C4-2B (cell line): ENCODE data around the gene CHRDL2.
"Not testable (repeated sequence)": the region's sequence is repeated elsewhere in the genome, so short reads cannot be mapped to it uniquely, and the experiment has no call there.

Source experiments
- H3K27ac ChIP-seq: fragments of 450-650 bp; 2 replicates; pipeline ENCODE4 v1.5.1; 2017
- ZFX ChIP-seq: fragments of 450-650 bp; IDR thresholded peaks from 2 replicates; pipeline ENCODE4 v1.6.1; 2017
- TF ChIP-seq, protein P1 (sequence below): fragments of 450-650 bp; conservative IDR thresholded peaks from 2 replicates; pipeline ENCODE4 v1.5.1; 2017; ENCODE audit warnings: mild to moderate bottlenecking

Gene CHRDL2

DNA sequence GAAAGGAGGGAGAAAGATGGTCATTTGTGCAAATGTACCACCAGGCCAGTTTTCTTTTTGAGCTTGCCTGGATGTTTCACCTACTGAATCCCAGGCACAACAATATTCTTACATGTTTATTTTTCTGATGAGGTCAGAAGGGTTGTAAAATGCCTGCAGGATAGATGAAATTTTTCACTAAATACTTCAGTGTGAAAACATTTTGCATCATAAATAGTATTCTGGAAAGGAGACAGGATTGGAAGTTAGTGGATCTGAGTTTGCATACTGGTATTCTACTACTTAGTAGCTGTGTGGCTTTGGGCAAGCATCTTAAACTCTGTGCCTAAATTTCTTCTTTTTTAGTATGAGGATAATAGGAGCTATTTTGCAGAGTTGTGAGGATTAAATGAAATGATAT lies 42.2 kb upstream of the CHRDL2 start:
- no peak overlapping the region for H3K27ac ChIP-seq
- TF ChIP-seq, protein P1, sequence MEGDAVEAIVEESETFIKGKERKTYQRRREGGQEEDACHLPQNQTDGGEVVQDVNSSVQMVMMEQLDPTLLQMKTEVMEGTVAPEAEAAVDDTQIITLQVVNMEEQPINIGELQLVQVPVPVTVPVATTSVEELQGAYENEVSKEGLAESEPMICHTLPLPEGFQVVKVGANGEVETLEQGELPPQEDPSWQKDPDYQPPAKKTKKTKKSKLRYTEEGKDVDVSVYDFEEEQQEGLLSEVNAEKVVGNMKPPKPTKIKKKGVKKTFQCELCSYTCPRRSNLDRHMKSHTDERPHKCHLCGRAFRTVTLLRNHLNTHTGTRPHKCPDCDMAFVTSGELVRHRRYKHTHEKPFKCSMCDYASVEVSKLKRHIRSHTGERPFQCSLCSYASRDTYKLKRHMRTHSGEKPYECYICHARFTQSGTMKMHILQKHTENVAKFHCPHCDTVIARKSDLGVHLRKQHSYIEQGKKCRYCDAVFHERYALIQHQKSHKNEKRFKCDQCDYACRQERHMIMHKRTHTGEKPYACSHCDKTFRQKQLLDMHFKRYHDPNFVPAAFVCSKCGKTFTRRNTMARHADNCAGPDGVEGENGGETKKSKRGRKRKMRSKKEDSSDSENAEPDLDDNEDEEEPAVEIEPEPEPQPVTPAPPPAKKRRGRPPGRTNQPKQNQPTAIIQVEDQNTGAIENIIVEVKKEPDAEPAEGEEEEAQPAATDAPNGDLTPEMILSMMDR, result no peak

DNA sequence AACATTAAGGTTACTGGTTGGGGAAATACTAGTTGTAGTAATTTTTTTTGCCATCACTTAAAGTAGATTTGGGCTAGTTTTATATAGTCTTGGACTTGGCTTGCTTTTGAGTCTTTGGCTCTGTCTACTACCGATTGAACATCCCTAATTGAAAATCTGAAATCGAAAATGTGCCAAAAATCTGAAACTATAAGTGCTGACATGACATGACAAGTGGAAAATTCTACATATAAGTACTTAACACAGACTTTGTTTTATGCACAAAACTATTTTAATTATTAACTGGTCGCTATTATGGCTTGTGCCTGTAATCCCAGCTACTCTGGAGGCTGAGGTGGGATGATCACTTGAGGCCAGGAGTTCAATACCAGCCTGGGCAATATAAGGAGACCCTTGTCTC lies 39.9 kb upstream of the CHRDL2 start:
- TF ChIP-seq, protein P1, result no peak
- no peak for TF ChIP-seq ZFX
- H3K27ac ChIP-seq, result no peak overlapping the region

DNA sequence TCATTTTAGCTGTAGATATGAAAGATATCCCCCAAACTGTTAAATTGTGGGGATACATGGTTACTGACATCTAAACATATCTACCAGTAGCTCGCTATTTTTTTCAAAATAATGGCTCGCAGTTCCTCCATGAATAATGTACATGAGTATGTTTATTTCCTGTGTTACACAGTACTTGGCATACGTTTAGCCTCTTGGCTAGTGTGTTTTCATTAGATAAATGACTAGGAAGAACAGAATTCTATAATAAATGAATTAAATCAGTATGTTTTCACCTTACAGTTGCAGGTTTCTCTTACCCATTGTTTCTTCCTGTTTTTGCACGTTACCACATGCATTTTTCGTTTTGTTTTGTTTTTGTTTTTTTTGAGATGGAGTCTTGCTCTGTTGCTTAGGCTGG lies 39.2 kb upstream of the CHRDL2 start:
- no peak overlapping the region for H3K27ac ChIP-seq
- TF ChIP-seq ZFX, result no peak
- TF ChIP-seq, protein P1, result no peak

DNA sequence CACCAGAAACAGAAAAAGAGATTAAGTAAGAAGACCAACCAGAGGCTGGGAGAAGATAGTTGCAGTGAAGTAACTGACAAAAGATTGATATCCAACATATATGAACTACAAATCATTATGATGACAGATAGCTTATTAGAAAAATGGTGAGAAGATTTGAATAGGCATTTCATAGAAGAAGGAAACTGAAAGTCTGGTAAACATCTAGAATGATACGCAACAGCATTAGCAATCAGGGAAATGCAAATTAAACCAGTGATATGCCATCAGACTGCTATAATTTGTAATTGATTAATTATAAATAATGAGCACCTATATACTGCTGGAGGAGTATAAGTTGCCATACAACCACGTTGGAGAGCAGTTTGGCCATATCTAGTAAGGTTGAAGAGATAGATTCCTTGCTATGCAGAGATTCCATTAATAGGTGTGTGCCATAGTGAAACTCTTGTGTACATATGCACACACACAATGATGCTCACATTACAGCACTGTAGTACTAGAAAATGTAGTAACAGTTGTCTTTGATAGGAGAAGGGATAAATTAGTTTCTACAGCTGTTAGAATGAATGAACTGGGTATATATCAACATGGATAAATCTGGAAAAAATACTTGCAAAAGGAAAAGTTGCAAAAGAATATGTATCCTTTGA lies 38.0 kb upstream of the CHRDL2 start:
- no peak for TF ChIP-seq ZFX
- TF ChIP-seq, protein P1, result no peak
- H3K27ac ChIP-seq, result no peak overlapping the region

DNA sequence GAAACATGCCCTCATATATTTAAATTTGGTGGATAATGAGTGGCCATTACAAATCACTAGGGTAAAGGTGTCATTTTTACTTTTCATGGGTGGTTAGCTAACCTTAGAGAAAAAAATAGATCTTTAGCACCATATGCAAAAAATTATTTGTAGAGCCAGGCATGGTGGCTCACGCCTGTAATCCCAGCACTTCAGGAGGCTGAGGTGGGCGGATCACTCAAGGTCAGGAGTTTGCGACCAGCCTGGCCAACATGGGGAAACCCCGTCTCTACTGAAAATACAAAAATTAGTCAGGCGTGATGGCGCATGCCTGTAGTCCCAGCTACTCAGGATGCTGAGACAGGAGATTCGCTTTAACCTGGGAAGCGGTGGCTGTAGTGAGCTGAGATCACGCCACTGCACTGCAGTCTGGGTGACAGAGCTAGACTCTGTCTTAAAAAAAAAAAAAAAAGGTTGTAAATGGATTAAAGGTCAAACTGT lies 37.0 kb upstream of the CHRDL2 start:
- not testable (repeated sequence) for H3K27ac ChIP-seq

DNA sequence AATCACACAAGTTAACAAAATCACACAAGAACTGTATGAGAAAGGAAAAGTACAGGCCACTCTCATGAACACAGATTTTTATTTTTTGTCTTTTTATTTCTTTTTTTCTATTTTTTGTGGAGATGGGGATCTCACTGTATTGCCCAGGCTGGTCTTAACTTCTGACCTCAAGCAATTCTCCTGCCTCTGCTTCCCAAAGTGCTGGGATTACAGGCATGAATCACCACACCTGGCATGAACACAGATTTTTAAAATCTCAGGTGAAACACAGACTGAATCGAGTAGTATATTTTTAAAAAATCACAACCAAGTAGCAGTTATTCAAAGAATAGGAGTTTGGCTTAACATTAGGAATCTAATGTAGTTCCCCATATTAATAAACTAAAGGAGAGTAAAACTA lies 35.7 kb upstream of the CHRDL2 start:
- TF ChIP-seq, protein P1, result no peak
- no peak for TF ChIP-seq ZFX
- no peak overlapping the region for H3K27ac ChIP-seq

DNA sequence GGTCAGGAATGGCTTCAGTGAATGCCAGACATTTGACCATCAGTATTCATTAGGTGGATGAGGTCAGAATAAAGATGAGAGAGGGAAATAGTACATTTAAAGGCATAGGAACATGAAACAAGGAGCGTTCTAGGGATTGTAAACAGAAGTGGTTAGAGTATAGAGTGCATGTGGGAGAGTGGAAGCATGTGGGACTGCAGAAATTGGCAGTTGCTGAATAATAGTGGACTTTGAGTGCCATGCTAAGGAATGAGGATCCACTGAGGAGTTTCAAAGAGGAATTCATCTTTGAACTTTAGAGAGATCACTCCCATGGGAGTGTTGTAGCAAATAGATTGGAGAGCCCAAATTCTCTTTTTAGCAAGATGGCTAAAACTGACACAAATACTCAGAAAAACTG lies 25.3 kb upstream of the CHRDL2 start:
- H3K27ac ChIP-seq, result no peak overlapping the region
- TF ChIP-seq, protein P1, result no peak
- no peak for TF ChIP-seq ZFX

DNA sequence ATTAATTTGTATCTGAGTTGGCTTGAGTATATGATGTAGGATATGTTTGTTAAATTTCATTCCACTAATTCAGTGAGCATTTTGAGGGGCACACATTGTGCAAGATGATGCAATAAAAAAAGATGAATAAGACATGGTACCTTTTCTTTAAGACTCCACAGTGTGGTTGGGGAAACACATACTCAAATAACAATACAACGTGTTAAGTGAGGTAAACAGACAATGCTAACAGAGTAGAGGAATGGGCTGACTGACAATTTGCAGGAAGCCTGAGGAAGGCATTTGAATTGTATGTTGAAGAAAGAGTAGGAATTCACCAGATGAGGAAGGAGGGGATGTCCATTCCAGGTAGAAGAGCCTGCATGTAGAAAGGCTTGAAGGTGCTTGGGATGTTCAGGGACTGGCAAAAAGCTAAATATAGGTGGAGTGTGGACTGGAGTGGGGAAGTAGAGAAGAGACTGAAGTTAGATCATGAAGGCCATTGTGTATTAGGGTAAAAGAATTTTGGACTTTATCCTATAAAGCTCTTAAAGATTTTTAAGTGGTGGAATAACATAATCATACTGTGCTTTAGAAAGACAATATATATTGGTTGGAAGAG lies 24.3 kb upstream of the CHRDL2 start:
- TF ChIP-seq, protein P1, result no peak
- no peak for TF ChIP-seq ZFX
- no peak overlapping the region for H3K27ac ChIP-seq
